Left cardiac atrium (tissue), 4 donors: ENCODE data around the gene TOMM7. TPM values are rescaled to one million over a fixed set of nuclear protein-coding genes. Genes with fewer than 3 reads are reported as not detected.
"Not testable (repeated sequence)": the region's sequence is repeated elsewhere in the genome, so short reads cannot be mapped to it uniquely, and the experiment has no call there.

Experiments used
- ATAC-seq, 2 donors: fragments of 200-7000 bp; cut with Tn5 transposase; one replicate each; pipeline ENCODE4 v1.9.1; 2020; ENCODE audit warnings: mild to moderate bottlenecking in 2 of 2, moderate library complexity in 2 of 2
- DNase-seq: peaks from one replicate; pipeline ENCODE4 v3.0.0-alpha.2; 2020
- intact Hi-C, 2 donors: fragments of 100-400 bp; cut with DNase I; formaldehyde crosslinking; loops; one replicate each; pipeline versions ENCODE4 v1.14.1 to v1.15.1; 2022 to 2023
- total RNA-seq, 2 donors: library from RNA; stranded (reverse); fragmentation: NEBNext Ultra II Directional; extraction: Animal tissue kit (Norgen Biotek cat#: 25700); gene quantifications; one replicate each; pipeline ENCODE4 v1.2.1, GENCODE V29; 2021
- donor health status: DM: no; HTN: yes; CAD: no.
- donor health status: DM: no; HTN: yes; CAD: no; lungs with severe emphysema.
- donor health status: DM: yes; HTN: yes; CAD: no.
- donor health status: Dilated cardiomyopathy.

TOMM7 gene
- total RNA-seq, 2 donors from 2014 or later: 365 to 444 TPM

DNA sequence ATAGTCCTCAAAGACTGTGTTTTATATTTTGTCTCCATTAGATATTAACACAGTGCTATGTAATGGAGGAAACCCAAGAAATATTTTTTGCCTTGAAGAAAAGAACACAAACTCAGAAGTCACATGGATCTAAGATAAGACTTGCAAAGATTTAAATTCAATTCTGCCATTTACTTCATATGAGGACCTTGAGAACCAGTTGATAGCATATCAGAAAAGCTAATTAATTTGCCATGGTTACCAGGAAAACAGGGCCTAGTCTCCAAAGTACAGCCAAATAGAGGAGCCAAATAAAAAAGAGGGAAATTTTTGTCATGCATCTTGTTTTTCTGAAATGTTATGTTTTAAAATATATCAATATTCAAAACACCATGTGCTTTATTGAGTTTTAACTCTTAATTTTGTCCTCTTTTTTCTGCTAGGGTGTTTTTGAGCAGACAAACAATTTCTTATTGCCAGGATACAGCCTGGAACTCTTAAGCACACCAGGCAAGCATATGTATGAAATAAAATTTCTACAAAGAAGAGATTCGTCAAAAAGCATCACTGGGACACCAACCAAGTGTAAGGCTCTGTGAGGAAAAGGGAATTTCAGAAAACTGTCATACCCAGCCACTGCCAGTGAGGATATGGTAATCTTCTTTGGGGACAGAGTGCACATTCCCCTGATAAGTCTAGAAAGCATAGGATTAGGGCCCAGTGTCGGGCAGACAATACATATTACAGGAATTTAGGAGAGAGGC lies 10.6 kb upstream of the TOMM7 start:
- ATAC-seq (peak in 1 of 2 donors; percentile 34), DNase-seq (no peak)
- intact Hi-C loops: no loop called here

DNA sequence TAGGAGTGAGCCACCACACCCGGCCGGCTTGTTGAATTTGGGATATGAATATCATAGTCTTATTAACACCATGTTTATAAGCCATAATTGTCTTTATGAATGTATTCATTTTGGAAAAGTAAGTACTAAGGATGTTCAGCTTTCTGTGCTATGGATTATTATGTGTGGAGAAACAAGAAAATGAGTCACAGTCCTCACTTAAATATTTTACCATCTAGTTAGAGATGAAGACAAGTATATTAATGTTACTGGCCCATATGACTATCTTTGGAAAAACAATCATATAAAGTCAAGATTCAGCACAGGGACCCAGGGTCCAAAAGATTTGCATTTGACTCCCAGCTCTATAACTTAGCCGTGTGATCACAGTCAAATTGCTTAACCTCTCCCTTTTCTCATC lies 9.8 kb upstream of the TOMM7 start:
- DNase-seq: no peak
- intact Hi-C loops: no loop called here
- ATAC-seq: no peak

DNA sequence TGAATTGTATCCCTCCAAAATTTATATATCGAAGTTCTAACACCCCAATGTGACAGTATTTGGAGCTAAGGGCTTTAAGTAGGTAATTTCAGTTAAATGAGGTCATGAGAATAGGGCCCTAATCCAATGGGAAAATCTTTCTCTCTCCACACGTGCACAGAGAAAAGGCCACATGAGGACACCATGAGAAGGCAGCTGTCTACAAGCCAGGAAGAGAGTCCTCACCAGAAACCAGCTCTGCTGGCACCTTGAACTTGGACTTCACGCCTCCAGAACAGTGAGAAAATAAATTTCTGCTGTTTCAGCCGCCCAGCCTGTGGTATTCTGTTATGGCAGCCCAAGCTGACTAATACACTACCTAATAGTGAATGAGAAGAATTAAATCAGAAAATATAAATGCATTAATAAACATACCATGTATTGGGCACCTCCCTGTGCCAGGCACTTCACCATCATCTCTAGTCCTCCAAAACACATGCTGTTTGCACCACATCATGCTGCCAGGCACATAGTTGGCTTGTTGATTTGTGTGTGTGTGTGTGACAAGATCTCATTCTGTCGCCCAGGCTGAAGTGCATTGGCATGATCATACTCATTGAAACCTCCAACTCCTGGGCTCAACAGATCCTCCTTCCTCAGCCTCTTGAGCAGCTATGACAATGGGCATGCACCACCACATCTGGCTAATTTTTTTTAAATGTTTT lies 9.1 kb upstream of the TOMM7 start:
- no peak for ATAC-seq
- intact Hi-C loops: no loop called here
- no peak for DNase-seq

DNA sequence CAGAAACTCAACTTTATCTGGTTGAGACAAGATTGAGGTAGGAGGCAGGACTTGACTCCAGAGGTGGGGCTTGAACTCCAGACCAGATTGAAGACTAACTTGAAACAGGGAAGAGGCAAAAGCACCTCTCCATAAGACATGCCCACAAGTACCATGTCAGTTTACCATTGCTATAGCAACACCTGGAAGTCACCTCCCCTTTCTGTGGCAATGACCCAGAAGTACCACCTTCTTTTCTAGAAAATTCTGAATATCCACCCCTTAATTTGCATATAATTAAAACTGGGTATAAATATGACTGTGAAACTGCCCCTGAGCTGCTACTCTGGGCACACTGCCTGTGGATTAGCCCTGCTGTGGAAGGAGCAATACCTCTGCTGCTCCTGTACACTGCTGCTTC lies 4.9 kb upstream of the TOMM7 start:
- no peak for DNase-seq
- intact Hi-C loops: loop anchor here in 1 of 2 donors (10.0 kb wide), 1 partner anchor 227 kb away; no protein-coding TSS in a partner anchor
- no peak for ATAC-seq

DNA sequence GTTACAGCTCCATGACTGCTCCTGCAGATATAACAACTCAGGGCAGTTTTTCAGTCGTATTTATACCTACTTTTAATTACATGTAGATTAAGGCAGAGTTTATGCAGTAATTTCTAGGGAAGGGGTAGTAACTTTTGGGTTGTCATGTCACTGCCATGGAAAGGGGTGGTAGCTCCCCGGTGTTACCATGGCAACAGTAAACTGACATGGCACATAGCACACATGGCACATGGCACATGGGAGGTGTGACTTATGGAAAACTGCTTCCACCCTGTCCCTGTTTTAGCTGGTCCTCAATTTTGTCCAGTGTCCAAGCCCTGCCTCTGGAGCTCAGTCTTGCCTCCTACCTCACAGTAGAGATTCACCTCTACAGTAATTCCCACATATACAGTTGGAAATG lies 3.9 kb upstream of the TOMM7 start:
- no peak for ATAC-seq
- intact Hi-C loops: loop anchor here in 1 of 2 donors (10.0 kb wide), 1 partner anchor 228 kb away; no protein-coding TSS in a partner anchor
- no peak for DNase-seq

DNA sequence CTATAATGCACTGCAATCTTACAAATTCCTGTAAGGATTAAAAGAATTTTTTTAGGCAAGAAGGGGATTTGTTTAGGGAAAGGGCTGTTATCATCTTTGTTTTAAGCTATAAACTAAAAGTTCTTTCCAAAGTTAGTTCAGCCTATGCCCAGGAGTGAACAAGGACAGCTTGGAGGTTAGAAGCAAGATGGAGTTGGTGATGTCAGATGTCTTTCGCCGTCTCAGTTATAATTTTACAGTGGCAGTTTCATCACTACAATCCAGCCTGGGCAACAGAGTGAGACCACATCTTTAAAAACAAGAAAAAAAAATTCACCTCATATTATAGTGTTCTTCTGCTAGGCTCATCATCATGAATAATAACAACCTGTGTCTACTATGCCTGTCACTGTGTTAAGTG lies 2.1 kb upstream of the TOMM7 start:
- no peak for DNase-seq
- intact Hi-C loops: loop anchor here in 1 of 2 donors (10.0 kb wide), 1 partner anchor 230 kb away; no protein-coding TSS in a partner anchor
- ATAC-seq: no peak

DNA sequence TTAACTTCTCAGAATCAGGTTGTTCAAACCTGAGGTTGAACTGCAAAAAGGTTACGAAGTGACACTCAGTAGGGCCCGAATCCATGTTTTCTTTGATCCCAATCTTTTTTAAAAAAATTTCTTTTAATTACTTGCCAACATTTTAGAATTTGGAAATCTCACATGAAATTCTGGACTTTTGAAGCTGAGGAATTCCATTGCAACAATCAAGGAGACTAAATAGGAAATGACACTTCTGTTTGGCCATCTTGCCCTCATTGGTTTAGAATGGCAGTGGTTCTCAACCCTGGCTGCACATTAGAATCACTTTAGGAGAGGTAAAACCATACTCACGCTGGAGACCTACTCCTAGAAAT lies 471 bp upstream of the TOMM7 start:
- no peak for ATAC-seq
- no peak for DNase-seq
- intact Hi-C loops: loop anchor here in 1 of 2 donors (10.0 kb wide), 1 partner anchor 232 kb away; no protein-coding TSS in a partner anchor

DNA sequence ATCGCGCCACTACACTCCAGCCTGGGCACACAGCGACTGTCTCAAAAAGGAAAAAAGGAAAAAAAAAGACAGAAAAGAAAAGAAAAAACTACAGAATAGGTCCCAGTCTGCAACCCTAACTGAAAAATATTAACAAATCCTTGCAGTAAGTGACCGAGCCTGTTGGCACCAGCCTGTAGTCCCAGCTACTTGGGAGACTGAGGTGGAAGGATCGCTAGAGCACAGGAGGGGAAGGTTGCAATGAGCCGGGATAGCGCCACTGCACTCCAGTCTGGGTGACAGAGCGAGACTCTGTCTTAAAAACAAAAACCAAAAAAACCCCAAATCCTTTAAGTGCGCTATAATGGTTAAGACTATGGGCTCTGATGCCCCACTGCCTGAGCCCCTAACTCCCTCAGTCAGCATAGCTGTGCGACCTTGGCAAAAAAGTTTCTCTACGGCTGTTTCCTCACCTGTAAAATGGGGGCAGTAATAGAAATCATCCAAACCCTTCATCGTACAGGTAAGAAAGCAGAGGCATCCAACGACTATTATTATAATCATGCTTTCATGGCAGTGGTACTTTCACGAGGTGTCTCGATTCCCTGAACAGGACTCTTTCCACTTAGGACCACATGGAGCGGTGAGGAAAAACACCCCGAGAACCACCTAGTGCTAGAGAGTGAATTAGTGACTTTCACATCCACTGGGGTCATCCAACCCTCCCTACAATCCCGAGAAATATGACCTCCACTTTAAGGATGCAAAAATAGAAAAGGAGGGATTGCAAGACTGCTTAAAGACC lies 755 bp downstream of the TOMM7 start:
- DNase-seq (peak; percentile 26), ATAC-seq (peak; percentile 53 to 62)
- intact Hi-C loops: loop anchor here in 1 of 2 donors (10.0 kb wide), 1 partner anchor 233 kb away; no protein-coding TSS in a partner anchor

DNA sequence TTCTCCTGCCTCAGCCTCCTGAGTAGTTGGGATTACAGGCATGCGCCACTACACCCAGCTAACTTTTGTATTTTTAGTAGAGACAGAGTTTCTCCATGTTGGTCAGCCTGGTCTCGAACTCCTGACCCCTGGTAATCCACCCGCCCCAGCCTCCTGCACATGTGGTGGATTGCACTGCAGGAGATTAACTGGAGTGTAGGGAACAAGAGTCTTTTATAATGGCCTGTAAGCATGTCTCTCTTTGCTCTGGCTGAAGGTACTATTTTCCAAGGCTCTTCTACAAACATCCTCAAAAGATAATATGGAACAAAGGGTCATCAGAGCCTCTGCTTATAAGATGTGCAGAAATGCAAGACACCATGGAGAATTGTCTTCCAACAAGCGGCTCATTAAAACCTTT lies 3.2 kb downstream of the TOMM7 start:
- DNase-seq (no peak), ATAC-seq (no peak)
- intact Hi-C loops: no loop called here

DNA sequence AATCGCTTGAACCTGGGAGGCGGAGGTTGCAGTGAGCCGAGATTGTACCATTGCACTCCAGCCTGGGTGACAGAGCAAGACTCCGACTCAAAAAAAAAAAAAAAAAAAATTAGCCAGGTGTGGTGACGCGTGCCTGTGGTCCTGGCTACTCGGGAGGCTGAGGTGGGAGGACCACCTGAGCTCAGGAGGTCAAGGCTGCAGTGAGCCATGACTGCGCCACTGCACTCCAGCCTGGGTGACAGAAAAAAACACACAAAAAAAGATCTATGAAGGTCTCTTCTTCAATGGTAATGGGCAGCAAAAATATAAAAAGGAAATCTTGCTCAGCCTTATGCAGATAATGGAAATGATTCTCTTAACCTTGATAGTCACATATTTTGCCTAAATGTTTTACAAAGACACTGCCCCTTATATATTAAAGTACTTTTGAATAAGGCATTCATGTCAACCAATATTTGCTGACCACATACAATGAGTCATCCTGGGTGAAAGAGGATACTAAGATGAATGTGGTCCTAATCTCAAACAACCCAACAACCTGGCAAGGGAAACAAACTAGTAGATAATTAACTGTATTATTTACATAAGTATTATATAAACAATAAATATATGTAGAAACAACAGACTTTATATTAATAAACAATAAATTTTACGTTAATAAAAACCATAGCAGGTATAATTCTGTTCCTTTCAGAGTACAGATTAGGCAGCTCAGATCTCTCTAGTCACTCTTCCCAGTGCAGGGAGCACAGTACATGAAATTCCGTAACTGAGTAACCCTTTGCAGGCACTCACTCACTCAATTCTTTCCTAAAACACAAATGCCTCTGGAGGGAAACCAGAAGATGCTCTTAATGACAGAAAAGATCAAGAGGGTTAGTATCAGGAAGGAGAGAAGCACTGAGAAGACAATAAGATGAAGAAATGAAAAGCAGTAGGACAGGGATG lies 8.1 kb downstream of the TOMM7 start:
- DNase-seq (no peak), ATAC-seq (no peak)
- intact Hi-C loops: no loop called here

DNA sequence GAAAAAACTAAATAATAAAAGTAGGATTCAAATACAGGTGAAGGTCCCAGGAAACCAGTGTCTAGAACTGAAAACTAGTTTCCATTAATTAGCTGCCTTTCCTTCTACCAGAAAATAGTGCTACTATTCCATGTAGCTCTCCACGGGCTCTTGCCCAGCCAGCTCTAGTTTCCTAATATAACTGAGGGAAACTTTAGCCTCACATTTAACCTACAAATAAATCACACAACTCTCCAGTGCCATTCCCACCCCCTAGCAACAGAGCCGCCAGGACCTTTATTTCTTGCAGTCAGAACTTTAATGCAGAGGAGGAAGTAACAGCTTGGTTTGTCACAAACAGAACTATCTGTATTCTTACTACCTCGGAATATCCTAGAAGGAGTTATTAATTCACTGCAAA lies 10.3 kb downstream of the TOMM7 start:
- ATAC-seq (peak in 1 of 2 donors; percentile 88), DNase-seq (no peak)
- intact Hi-C loops: no loop called here

DNA sequence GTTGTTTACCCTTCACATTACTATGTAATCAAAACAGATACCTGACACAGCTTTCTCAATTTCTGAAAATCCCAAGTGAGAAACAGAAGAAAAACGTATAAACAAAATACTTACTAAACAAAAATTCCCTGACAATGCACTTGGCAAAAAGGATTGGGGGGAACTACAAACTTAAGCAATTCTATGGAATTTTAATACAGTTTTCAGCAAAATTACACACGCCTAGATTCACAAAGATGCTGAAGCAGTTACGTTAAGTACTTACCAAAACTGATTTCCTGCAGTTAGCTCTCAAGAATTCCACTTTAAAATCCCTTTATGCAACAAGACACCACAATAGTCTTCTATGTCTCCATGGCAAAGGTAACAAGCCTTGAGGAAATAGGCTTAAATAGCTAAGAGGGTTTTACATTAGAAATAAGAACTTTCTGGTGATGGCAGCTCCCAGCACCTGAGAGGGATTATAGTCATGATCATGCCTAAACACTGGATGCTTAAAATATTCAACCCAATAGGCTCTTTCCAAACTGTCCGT lies 10.8 kb downstream of the TOMM7 start:
- no peak for DNase-seq
- intact Hi-C loops: no loop called here
- no peak for ATAC-seq

DNA sequence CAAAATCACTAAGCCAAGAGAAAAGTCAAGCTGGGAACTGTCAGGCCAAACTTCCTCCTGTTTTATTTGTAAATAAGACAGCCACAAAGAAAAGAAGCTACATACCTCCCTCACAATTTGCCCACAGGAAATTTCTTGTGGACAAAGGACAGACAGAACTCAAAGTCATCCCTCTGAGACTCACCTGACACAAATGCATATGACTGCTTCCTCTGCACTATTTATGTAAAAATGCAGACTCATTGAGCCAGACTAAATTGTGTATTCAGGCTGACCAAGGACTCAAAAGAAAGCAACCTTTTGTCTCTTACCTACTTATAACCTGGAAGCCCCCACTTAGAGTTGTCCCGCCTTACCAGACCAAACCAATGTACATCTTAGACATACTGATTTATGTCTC lies 11.8 kb downstream of the TOMM7 start:
- intact Hi-C loops: no loop called here

DNA sequence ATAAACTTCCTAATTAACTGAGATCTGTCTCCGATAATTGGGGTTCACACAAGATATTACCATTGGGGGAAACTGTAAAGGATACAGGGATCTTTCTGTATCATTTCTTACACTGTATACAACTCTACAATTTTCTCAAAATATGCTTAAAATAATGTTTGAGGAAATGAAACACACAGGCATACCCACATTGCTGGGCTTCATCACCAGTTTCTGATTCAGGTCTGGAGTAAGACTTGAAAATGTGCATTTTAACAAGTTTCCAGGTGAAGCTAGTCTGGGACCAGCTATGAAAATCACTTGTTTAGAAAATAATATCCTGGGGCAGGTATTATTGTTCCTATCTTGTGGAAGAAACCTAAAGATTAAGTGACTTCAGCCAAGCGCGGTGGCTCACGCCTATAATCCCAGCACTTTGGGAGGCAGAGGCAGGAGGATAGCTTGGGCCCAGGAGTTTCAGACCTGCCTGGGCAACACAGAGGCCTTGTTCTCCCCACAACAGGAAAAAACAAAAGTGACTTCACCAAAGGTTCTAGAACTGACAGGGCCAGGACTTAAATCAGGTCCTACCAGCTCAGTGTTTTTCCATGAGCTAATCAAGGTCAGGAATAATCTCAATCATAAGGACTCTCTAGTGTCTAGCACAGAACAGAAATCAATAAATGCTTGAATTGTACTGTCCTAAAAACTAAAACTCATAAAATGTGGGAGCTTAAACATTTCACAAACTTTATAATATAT lies 12.6 kb downstream of the TOMM7 start:
- ATAC-seq: no peak
- DNase-seq: no peak
- intact Hi-C loops: no loop called here

More for the DNA sequence above, 11.8 kb downstream of the TOMM7 start:
- ATAC-seq (no peak), DNase-seq (no peak)

DNA sequence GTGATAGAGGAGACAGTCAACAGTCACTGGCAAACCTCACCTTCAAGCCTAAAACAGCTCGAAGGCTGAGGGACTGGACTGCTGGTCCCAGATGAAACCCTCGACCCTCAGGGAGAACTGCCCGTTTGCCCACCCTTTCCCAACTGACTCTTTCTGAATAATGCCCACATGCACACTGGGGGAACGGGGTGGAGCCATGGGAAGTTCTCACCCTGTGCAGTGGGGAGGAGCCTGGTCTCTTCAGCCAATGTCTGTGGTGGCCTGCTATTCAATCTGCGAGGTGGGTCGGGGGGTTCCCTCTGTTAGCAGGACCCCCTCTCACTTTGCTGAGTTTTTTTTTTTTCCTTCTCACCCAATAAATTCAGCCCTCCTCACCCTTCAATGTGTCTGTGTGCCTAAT lies 14.5 kb downstream of the TOMM7 start:
- no peak for ATAC-seq
- intact Hi-C loops: no loop called here
- DNase-seq: no peak

DNA sequence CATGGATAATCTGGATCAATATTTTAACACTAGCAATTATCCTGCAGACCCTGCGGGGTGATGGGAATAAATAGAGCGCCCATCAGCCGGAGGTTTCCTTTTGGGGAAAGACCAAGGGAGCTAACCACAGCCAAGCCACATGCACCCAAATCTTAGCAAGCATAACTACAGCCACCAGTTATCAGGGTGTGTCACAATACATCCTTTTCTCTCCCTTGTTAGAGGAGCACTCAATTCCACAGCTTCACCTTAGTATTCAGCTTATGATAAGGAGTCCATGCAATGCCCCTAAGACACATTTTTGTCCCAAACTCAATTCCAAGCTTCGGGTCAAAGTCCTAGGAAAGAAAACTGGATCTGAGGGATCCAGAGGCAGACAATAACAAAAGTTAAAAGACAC lies 15.9 kb downstream of the TOMM7 start:
- ATAC-seq (no peak), DNase-seq (no peak)
- intact Hi-C loops: no loop called here

DNA sequence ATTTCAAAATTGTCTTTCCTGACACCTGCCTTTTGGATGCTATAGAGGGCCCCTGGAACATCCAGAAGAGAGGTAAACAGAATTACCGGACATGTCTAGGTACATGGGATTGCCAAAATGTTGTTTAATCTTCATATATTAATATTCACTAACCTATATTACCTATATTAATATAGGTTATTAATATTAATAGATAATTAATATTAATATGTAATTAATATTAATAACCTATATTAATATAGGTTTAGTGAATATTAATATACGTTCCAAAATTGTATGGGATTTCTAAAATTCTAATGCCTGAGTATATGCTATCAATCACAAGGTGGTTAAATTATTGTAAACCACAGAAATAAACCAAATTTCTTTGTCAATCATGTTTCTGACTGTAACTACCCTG lies 17.4 kb downstream of the TOMM7 start:
- intact Hi-C loops: no loop called here
- ATAC-seq (no peak), DNase-seq (no peak)

DNA sequence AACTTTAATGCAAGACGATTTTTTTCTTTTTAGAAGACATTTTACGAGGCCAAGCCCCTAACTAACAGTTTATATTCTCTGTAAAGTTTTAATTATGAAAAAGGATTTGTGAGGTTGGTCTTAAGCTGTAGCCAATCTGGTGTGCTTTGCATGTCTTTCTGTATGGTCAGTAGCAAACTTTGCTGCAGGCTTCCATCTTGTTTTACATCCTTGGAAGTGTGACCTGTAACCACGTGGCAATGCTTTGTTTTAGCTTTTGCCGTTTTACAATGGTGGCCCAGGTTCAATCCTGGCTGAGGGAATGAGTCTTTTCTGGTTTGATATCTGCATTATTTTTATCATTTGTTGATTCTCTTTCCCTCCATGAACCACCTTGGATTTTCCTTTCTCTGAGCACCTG lies 19.8 kb downstream of the TOMM7 start:
- intact Hi-C loops, DNase-seq, ATAC-seq: not testable (repeated sequence)
